WTC11 (cell line): ENCODE data around the gene TMEM266.

Experiments
- GABPB1 ChIP-seq: sonication (generic); formaldehyde crosslinking; IDR thresholded peaks from 2 replicates; pipeline ENCODE4 v1.8.1; 2023; ENCODE audit warnings: mild to moderate bottlenecking, missing genetic modification reagents
- IRF2 ChIP-seq: sonication (generic); formaldehyde crosslinking; IDR thresholded peaks from 2 replicates; pipeline ENCODE4 v1.8.0; 2022; ENCODE audit warnings: low read depth, missing genetic modification reagents, borderline replicate concordance
- NFE2L1 ChIP-seq: sonication (generic); formaldehyde crosslinking; IDR thresholded peaks from 2 replicates; pipeline ENCODE4 v1.8.1; 2023; ENCODE audit warnings: missing genetic modification reagents
- SOX15 ChIP-seq: fragments of 250-450 bp; sonication (Bioruptor Pico); IDR thresholded peaks from 2 replicates; pipeline ENCODE4 v1.9.0; 2021; ENCODE audit warnings: mild to moderate bottlenecking
- TCF7 ChIP-seq: sonication (generic); formaldehyde crosslinking; IDR thresholded peaks from 2 replicates; pipeline ENCODE4 v1.8.0; 2022; ENCODE audit warnings: mild to moderate bottlenecking, low read depth, missing genetic modification reagents, moderate library complexity
- TEAD4 ChIP-seq: sonication (generic); formaldehyde crosslinking; IDR thresholded peaks from 2 replicates; pipeline ENCODE4 v1.8.0; 2022; ENCODE audit warnings: mild to moderate bottlenecking, missing genetic modification reagents
- TF ChIP-seq, protein P1 (sequence below): fragments of 200-600 bp; IDR thresholded peaks from 2 replicates; pipeline ENCODE4 v1.8.0; 2022; ENCODE audit warnings: antibody characterized with exemption
- TF ChIP-seq, protein P2 (sequence below): fragments of 250-450 bp; sonication (Bioruptor Pico); IDR thresholded peaks from 2 replicates; pipeline ENCODE4 v2.1.2; 2022; ENCODE audit warnings: mild to moderate bottlenecking, moderate library complexity
- TF ChIP-seq, protein P3 (sequence below): sonication (generic); formaldehyde crosslinking; conservative IDR thresholded peaks from 2 replicates; pipeline ENCODE4 v1.8.1; 2022; ENCODE audit warnings: mild to moderate bottlenecking, missing genetic modification reagents
- TF ChIP-seq, protein P4 (sequence below): sonication (generic); formaldehyde crosslinking; IDR thresholded peaks from 2 replicates; pipeline ENCODE4 v1.8.0; 2022; ENCODE audit warnings: missing genetic modification reagents
- TF ChIP-seq, protein P5 (sequence below): sonication (generic); formaldehyde crosslinking; IDR thresholded peaks from 2 replicates; pipeline ENCODE4 v1.8.0; 2022; ENCODE audit warnings: mild to moderate bottlenecking, missing genetic modification reagents

DNA sequence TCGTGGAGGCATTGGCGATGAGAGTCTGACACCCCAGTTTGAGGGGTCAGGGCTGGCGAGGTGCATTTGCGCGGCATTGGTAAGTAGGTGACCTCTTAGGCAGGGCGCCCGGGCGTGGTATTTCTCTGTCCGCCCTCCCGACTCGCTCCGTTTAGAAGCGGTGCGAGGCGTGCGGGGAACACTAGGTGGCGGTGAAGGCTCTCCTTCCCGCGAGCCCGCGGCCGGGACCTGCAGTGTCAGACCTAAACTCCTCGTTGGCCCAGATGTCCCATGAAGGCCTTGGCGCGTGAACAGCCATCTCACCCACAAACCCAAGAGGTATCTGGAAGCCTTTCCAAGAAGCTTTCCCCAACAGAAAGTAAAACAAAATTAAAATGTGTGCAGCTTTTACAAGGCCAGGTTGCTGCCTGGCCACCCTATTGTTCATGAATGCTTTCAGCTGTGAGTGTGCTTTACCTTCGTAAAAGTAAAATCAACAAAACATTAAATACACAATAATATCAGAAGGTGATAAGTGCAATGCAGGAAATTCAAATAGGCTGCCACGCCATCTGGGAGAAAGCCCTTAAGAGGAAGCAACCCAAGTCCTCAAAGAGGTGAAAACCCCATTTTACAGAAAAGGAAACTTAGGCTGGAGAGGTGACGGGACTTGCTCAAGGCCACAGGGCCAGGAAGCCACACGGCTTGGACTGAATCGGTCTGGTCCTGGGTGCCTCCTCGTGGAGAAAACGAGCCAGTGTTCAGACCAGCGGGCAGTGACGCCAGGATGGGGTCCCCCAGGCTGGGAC lies 131.2 kb downstream of the TMEM266 start:
- TF ChIP-seq TCF7 (CRISPR knock-in tag) (no peak), TEAD4 (CRISPR knock-in tag) (no peak), SOX15 (CRISPR knock-in tag) (no peak), GABPB1 (CRISPR knock-in tag) (no peak), NFE2L1 (no peak), IRF2 (CRISPR knock-in tag) (no peak)
- TF ChIP-seq, protein P1, sequence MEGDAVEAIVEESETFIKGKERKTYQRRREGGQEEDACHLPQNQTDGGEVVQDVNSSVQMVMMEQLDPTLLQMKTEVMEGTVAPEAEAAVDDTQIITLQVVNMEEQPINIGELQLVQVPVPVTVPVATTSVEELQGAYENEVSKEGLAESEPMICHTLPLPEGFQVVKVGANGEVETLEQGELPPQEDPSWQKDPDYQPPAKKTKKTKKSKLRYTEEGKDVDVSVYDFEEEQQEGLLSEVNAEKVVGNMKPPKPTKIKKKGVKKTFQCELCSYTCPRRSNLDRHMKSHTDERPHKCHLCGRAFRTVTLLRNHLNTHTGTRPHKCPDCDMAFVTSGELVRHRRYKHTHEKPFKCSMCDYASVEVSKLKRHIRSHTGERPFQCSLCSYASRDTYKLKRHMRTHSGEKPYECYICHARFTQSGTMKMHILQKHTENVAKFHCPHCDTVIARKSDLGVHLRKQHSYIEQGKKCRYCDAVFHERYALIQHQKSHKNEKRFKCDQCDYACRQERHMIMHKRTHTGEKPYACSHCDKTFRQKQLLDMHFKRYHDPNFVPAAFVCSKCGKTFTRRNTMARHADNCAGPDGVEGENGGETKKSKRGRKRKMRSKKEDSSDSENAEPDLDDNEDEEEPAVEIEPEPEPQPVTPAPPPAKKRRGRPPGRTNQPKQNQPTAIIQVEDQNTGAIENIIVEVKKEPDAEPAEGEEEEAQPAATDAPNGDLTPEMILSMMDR = peak; percentile 68
- TF ChIP-seq, protein P2, sequence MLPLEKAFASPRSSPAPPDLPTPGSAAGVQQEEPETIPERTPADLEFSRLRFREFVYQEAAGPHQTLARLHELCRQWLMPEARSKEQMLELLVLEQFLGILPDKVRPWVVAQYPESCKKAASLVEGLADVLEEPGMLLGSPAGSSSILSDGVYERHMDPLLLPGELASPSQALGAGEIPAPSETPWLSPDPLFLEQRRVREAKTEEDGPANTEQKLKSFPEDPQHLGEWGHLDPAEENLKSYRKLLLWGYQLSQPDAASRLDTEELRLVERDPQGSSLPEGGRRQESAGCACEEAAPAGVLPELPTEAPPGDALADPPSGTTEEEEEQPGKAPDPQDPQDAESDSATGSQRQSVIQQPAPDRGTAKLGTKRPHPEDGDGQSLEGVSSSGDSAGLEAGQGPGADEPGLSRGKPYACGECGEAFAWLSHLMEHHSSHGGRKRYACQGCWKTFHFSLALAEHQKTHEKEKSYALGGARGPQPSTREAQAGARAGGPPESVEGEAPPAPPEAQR (CRISPR knock-in tag) = no peak
- TF ChIP-seq, protein P3, sequence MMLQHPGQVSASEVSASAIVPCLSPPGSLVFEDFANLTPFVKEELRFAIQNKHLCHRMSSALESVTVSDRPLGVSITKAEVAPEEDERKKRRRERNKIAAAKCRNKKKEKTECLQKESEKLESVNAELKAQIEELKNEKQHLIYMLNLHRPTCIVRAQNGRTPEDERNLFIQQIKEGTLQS (CRISPR knock-in tag) = no peak
- TF ChIP-seq, protein P4, sequence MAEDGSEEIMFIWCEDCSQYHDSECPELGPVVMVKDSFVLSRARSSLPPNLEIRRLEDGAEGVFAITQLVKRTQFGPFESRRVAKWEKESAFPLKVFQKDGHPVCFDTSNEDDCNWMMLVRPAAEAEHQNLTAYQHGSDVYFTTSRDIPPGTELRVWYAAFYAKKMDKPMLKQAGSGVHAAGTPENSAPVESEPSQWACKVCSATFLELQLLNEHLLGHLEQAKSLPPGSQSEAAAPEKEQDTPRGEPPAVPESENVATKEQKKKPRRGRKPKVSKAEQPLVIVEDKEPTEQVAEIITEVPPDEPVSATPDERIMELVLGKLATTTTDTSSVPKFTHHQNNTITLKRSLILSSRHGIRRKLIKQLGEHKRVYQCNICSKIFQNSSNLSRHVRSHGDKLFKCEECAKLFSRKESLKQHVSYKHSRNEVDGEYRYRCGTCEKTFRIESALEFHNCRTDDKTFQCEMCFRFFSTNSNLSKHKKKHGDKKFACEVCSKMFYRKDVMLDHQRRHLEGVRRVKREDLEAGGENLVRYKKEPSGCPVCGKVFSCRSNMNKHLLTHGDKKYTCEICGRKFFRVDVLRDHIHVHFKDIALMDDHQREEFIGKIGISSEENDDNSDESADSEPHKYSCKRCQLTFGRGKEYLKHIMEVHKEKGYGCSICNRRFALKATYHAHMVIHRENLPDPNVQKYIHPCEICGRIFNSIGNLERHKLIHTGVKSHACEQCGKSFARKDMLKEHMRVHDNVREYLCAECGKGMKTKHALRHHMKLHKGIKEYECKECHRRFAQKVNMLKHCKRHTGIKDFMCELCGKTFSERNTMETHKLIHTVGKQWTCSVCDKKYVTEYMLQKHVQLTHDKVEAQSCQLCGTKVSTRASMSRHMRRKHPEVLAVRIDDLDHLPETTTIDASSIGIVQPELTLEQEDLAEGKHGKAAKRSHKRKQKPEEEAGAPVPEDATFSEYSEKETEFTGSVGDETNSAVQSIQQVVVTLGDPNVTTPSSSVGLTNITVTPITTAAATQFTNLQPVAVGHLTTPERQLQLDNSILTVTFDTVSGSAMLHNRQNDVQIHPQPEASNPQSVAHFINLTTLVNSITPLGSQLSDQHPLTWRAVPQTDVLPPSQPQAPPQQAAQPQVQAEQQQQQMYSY = no peak
- TF ChIP-seq, protein P5, sequence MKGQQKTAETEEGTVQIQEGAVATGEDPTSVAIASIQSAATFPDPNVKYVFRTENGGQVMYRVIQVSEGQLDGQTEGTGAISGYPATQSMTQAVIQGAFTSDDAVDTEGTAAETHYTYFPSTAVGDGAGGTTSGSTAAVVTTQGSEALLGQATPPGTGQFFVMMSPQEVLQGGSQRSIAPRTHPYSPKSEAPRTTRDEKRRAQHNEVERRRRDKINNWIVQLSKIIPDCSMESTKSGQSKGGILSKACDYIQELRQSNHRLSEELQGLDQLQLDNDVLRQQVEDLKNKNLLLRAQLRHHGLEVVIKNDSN (CRISPR knock-in tag) = no peak
